Measurements from ENCODE around the gene SGCG. TPM values are rescaled to one million over a fixed set of nuclear protein-coding genes. Genes with fewer than 3 reads are reported as not detected.
"Not testable (repeated sequence)": the region's sequence is repeated elsewhere in the genome, so short reads cannot be mapped to it uniquely, and the experiment has no call there.

The SGCG gene
- total RNA-seq, 3 donors from 2014 or later: 0.29 to 18.1 TPM; not detected in 1

GRCh38 chr13:23212671-23213070 lies 31.9 kb downstream of the SGCG start:
- no peak overlapping the region for H3K4me3 ChIP-seq
- H3K36me3 ChIP-seq: no peaks in the 10 kb centered on the region
- DNase-seq (ENCODE audit: low spot score in 2 of 2): no peak
- intact Hi-C loops (cut with DNase I; ENCODE audit: low total_unique reads): no loop called here
- peaks cover 2 to 11% of the 10 kb centered on the region in 2 donors for H3K9me3 ChIP-seq
- TF ChIP-seq POLR2A (IDR thresholded peaks at IDR 0.05) (no peak), CTCF (IDR thresholded peaks at IDR 0.05) (no peak), POLR2AphosphoS5 (IDR thresholded peaks at IDR 0.05) (no peak)
- H3K27ac ChIP-seq: no peak overlapping the region
- H3K4me1 ChIP-seq: no peaks in the 10 kb centered on the region
- H3K27me3 ChIP-seq: no peaks in the 10 kb centered on the region

GRCh38 chr13:23231241-23231640 lies 50.5 kb downstream of the SGCG start:
- DNase-seq (ENCODE audit: low spot score in 2 of 2): no peak
- Histone ChIP-seq H3K27me3 (no peaks in the 10 kb centered on the region), H3K4me1 (no peaks in the 10 kb centered on the region), H3K27ac (no peak overlapping the region), H3K36me3 (no peaks in the 10 kb centered on the region), H3K4me3 (no peak overlapping the region), H3K9me3 (no peaks in the 10 kb centered on the region)
- no peak for TF ChIP-seq POLR2A (IDR thresholded peaks at IDR 0.05)
- no peak for TF ChIP-seq CTCF (IDR thresholded peaks at IDR 0.05)
- no peak for TF ChIP-seq POLR2AphosphoS5 (IDR thresholded peaks at IDR 0.05)
- intact Hi-C loops (cut with DNase I; ENCODE audit: low total_unique reads): no loop called here

- Histone ChIP-seq H3K27me3 (no peaks in the 10 kb centered on the region), H3K9me3 (no peaks in the 10 kb centered on the region), H3K4me3 (no peak overlapping the region), H3K27ac (no peak overlapping the region), H3K4me1 (no peaks in the 10 kb centered on the region), H3K36me3 (no peaks in the 10 kb centered on the region)
- intact Hi-C loops (cut with DNase I; ENCODE audit: low total_unique reads): no loop called here
- TF ChIP-seq CTCF (IDR thresholded peaks at IDR 0.05) (no peak), POLR2AphosphoS5 (IDR thresholded peaks at IDR 0.05) (no peak), POLR2A (IDR thresholded peaks at IDR 0.05) (no peak)
- DNase-seq (ENCODE audit: low spot score in 2 of 2): no peak
Measured at GRCh38 chr13:23235994-23236393, 55.2 kb downstream of the SGCG start.

GRCh38 chr13:23243066-23243465 lies 62.3 kb downstream of the SGCG start:
- TF ChIP-seq CTCF (IDR thresholded peaks at IDR 0.05) (no peak), POLR2AphosphoS5 (IDR thresholded peaks at IDR 0.05) (no peak), POLR2A (IDR thresholded peaks at IDR 0.05) (no peak)
- Histone ChIP-seq H3K27ac (no peak overlapping the region), H3K36me3 (no peaks in the 10 kb centered on the region), H3K4me3 (no peak overlapping the region), H3K27me3 (no peaks in the 10 kb centered on the region), H3K9me3 (no peaks in the 10 kb centered on the region), H3K4me1 (no peaks in the 10 kb centered on the region)
- DNase-seq (ENCODE audit: low spot score in 2 of 2): no peak
- intact Hi-C loops (cut with DNase I; ENCODE audit: low total_unique reads): no loop called here

- H3K4me1 ChIP-seq; H3K36me3 ChIP-seq; intact Hi-C loops (cut with DNase I; ENCODE audit: low total_unique reads); DNase-seq (ENCODE audit: low spot score in 2 of 2); H3K27ac ChIP-seq; H3K4me3 ChIP-seq; H3K27me3 ChIP-seq; H3K9me3 ChIP-seq: not testable (repeated sequence)
Measured at GRCh38 chr13:23248410-23248809, 67.6 kb downstream of the SGCG start.

- no peaks in the 10 kb centered on the region for H3K9me3 ChIP-seq
- H3K4me3 ChIP-seq: no peak overlapping the region
- intact Hi-C loops (cut with DNase I; ENCODE audit: low total_unique reads): no loop called here
- no peaks in the 10 kb centered on the region for H3K27me3 ChIP-seq
- no peak for DNase-seq (ENCODE audit: low spot score in 2 of 2)
- no peaks in the 10 kb centered on the region for H3K4me1 ChIP-seq
- no peak for TF ChIP-seq POLR2AphosphoS5 (IDR thresholded peaks at IDR 0.05)
- no peak for TF ChIP-seq POLR2A (IDR thresholded peaks at IDR 0.05)
- no peak for TF ChIP-seq CTCF (IDR thresholded peaks at IDR 0.05)
- H3K27ac ChIP-seq: no peak overlapping the region
- no peaks in the 10 kb centered on the region for H3K36me3 ChIP-seq
Measured at GRCh38 chr13:23254506-23254905, 73.7 kb downstream of the SGCG start.

Data from breast epithelium (tissue), 4 donors.